HG02798 (cell line): ENCODE results near the gene NUP93.
"Not testable (repeated sequence)": the region's sequence is repeated elsewhere in the genome, so short reads cannot be mapped to it uniquely, and the experiment has no call there.

Source experiments
- ATAC-seq: cut with Tn5 transposase; IDR thresholded peaks from one replicate; pipeline ENCODE4 v1.9.1; 2021; ENCODE audit warnings: mild to moderate bottlenecking; ENCODE audit not compliant: unreplicated experiment, poor library complexity

The NUP93 gene

DNA sequence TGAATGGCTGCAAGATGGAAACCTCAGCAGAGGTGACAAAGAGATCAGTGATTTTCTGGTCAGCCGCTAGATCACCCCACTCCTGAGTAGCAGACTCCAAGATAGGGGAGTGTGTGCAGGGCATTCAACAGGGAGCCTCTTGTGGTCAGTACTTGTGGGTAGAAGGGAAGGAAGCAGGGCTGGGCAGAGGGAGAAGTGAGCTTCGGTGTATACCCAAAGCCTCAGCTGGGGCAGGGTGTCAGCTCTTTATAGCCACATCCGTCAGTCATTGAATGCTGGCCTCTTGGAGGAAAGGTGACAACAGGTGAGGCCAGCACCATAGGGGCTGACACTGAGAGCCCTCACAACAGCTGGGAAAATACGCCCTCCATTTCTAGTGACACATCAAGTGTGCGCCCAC is 132.8 kb downstream of the NUP93 start:
- ATAC-seq, result no peak

DNA sequence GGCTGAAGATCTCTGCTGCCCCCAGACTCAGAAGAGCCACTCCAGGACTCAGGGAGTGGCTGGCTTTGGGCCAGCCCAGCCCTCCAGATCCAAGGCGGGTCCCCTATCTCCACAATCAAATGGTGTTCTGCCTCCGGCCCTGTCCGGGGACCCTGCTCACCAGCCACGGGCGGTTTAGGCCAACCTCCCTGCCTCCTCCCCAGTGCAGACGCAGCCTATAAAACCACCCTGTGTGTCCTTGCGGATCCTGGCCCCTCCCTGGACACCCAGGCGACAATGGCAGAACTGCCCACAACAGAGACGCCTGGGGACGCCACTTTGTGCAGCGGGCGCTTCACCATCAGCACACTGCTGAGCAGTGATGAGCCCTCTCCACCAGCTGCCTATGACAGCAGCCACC is 135.0 kb downstream of the NUP93 start, which contains the start of gene SLC12A3:
Gene SLC12A3, plus strand, starts transcription at position 248 of the 400 bp plus-strand sequence. Its CDS starts 29 bp downstream, at position 277.
- no peak for ATAC-seq

DNA sequence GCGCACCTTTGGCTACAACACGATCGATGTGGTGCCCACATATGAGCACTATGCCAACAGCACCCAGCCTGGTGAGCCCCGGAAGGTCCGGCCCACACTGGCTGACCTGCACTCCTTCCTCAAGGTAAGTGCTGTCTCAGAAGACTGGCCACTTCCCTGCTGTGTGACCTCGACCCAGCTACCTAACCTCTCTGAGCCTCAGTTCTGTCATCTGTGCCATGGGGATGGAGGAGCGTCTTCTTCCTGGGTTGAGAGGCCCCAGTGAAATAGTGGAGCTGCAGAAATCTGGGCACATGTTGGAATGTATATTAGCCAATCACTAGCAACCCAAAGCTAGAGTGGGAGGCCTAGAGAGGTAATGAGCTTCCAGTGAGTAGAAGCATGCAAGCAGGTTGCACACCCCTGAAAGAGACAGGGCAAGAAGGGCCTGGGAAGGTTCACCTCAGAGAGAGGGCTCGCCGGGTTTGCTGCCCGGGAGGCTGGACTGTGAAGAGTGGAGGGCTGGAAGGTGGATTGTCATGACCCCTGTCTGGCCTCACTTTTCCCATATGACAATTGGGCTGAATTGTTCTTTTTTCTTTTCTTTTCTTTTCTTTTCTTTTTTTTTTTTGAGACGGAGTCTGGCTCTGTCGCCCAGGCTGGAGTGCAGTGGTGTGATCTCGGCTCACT is 135.6 kb downstream of the NUP93 start:
- ATAC-seq, result no peak

DNA sequence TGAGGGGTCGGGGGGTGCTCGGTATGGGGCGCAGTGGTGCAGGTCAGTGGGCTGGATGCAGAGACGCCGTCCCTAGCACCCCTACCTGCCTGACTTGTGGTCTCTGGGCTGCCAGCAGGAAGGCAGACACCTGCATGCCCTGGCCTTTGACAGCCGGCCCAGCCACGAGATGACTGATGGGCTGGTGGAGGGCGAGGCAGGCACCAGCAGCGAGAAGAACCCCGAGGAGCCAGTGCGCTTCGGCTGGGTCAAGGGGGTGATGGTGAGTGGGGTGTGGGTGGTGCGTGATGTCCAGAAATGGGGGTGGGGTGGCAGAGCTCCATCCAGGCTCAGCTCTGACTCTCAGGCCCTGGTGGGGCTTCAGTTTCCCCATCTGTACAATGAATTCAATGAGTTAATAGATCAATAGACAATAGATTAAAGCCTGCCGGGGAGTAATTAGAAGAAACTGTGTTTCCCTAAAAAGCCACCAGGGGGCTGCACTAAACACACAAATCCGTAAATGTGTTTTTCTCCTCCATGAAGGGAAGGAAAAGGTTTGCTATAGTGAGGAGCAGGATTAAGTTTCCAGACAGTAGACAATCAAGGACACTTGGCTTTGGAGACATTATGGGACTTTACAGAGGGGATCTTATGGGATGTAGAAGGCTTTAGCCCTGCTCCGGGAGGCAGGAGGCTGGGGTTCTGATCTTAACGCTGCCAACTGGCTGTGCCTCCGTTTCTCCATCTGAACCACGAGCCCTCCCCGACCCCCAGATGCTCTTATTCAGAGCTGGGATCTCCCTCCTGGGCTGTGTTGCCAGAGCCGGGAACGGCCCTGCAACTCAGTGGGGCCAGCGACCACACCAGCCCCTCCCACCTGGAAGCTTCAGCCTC is 137.3 kb downstream of the NUP93 start:
- no peak for ATAC-seq

DNA sequence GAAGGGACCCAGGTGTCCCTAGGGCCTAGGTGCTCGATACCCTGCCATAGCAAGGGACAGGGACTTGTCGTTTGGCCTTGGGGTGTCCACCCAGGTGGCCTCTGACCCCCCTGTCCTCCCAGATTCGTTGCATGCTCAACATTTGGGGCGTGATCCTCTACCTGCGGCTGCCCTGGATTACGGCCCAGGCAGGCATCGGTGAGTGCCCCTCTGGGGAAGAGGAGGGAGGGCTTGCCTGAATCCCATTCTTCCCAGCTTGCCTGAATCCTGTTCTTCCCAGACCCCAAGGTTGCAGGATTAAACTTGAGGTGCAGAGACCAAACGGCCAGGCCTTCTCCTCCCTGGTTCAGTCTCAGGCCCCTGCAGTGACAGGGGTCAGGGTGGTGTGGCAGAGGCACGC is 138.2 kb downstream of the NUP93 start:
- no peak for ATAC-seq

DNA sequence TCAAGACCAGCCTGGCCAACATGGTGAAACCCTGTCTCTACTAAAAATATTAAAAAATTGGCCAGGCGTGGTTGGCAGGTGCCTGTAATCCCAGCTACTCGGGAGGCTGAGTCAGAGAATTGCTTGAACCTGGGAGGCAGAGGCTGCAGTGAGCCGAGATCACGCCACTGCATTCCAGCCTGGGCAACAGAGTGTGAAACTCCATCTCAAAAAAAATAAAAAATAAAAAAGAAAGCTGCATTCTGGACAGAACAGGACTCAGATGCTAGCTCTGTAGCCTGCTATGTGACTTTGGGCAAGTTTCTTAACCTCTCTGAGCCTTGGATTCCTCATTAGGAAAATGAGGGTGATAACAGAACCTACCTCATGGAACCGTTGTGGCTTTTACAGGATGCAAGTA is 138.8 kb downstream of the NUP93 start:
- ATAC-seq, result not testable (repeated sequence)

DNA sequence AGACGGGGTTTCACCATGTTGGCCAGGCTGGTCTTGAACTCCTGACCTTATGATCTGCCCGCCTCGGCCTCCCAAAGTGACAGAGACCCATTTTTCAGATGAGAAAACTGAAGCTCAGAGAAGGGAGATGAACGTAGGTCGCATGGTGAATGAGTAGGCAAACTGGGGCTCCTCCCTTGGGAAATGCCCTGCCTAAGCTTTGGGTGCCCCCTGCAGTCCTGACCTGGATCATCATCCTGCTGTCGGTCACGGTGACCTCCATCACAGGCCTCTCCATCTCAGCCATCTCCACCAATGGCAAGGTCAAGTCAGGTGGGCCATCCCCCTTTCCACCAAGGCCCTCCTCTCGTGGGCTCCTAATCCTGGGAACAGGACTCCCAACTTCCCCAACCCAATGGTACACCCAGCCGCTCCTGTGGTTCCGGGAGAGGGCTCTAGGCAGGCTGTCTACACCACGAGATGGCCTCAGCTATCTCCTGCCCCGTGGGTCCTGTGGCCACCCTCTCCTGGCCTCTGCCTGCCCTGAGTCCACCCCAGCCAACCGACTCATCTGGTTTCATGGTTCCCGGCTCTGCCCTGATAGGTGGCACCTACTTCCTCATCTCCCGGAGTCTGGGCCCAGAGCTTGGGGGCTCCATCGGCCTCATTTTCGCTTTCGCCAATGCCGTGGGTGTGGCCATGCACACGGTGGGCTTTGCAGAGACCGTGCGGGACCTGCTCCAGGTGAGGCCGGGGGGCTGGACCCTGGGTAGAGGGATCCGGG is 139.8 kb downstream of the NUP93 start:
- ATAC-seq, result peak; percentile 34

DNA sequence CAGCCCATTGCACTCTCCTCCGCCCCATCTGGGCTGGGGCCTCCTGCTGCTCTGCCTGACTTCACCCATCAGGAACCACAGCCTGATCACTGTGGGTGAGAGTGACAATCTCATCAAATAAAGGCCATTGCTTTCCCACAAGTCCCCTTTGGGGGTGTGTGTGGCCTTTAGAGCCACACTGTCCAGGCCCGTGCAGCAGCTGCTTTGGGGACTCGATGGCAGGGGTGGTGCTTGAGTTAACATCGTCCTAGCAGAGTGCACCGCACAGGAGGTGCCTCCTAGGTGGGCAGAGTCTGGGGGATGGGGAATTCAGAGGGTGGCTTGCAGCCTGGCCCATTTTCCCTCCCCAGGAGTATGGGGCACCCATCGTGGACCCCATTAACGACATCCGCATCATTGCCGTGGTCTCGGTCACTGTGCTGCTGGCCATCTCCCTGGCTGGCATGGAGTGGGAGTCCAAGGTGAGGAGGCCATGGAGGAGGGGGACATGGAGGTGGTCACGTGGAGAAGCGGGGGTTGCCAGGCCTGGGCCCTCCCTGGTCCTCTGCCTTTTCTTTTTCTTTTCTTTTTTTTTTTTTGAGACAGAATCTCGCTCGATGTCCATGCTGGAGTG is 140.5 kb downstream of the NUP93 start:
- peak; percentile 13 for ATAC-seq

DNA sequence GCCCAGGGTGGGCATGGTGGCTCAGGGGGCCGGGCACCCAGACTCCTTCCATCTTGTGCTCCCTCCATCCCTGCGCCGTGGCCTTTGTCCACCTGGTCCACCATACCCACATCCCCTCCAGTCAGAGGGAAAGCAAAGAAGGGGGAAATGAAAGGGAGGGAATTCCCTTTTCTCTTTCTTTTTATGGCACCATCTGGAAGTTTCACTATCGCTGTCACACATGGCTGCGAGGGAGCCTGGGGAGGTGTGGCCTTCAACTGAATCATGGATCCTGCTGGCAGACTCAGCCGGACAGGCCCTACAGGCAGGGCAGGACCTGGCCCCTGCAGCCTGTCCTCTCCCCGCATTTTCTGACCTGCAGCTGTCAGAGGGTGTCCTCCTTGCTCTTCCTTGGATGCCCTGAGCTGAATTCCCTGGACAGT is 141.3 kb downstream of the NUP93 start:
- ATAC-seq, result no peak

DNA sequence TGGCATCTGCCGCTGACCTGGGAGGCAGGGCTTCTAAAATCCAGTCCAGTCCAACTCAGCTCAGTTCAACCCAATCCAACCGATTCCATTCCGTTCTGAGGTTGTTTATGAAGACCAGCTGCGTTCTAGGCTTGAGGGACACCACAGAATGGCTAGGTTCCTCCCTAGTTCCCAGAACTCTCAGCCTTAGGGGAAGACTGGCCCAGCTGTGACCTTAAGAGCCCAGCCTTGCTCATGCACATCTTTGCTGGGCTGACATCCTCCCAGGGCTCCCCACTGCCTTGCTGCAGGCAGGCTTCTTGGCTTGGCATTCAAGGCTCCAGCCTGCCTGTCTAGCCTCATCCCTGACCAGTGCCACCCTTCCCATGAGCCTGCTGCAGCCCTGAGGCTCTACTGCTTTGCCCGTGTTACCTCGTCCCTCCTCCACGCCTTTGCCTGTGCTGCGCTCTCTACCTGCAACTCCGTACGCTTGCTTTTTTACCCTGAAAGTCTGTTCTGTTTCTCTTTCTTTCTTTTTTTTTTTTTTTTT is 143.0 kb downstream of the NUP93 start:
- no peak for ATAC-seq

DNA sequence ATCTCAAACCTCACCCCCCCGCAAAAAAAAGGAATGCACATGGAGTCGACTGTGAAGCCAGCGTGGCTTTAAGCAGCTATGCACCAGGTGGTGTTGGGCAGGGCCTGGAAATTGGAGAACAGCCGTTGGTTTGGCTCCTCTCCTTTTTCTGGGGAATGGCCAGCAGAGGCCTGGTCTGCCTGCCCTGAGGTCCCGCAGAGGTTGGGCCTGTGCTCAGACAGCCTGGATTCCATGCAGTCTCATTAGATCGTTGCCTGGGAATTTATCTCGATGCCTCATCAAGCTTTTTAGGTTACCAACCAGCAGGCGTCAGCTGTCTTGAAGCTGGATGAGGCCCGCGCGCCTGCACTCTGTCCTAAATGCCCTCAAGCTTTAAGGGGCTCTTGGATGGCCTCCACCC is 144.9 kb downstream of the NUP93 start:
- no peak for ATAC-seq

DNA sequence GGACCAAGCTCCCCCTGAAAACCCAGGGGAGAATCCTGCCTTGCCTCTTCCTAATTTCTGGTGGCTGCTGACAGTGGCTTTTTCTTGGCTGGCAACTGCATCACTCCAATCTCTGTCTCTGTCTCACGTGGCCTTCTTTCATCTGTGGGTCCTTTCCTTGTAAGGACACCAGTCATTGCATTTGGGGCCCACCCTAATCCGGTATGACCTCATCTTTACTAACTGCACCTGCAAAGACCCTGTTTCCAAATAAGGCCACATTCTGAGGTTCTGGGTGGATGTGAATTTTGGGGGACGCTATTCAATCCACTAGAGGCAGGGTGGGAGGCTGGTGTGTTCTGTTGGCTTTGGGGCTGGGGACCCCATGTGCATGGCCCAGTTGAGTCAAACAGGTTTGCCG is 146.1 kb downstream of the NUP93 start:
- ATAC-seq, result no peak

DNA sequence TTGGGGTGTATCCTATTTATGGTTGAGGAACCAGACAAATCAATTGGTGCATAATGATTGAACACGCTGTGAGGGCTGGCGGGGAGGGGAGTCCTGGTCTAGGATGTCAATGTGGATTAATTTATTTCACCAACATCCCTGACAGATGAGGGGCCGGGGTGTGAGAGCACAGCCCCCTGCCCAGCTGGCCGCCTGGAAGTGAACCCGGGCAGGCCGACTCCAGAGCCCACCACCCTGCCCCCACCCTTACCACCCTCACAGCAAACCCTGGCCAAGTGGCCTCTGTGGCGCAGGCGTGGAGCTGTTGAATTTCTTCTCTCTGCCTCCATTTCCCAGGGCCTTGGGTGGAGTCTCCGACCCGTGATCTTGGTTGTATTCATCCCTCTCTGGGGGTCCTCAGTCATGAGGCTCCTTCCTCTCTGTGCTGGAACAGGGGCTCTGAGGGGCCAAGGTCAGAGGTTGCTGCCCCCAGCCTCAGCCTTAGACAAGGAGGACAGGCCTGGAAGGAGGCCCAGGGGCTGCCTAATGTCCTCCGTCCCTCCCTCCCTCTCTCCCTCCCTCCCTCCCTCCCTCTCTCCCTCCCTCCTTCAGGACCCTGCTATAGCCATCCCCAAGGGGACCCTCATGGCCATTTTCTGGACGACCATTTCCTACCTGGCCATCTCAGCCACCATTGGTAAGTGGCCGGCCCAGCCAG is 147.7 kb downstream of the NUP93 start:
- ATAC-seq, result no peak

DNA sequence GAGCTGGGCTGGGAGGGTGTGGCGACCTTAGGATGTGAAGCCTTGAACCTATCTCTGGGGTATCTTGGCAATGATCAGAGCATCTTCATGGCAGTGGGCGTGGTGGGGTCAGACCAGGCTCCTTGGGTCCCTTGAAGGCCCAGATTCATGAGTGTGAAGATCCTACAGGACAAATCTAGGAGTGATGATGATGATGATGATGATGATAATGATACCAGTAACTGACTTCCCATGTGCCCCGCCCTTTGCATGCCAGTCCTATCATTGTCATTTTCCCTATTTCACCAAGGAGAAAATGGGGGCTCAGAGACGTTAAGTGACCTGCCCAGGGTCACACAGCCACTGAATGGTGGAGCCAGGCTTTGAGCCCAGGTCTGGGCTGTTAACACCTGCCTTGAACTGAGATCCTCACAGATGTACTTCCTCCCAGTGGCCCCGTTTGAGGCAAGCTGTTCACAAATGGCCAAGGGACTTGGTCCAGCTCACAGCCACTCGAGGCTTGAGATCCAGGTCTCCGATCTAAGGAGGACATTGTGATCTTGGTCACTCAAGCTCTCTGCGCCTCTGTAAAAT is 148.4 kb downstream of the NUP93 start:
- ATAC-seq, result no peak

DNA sequence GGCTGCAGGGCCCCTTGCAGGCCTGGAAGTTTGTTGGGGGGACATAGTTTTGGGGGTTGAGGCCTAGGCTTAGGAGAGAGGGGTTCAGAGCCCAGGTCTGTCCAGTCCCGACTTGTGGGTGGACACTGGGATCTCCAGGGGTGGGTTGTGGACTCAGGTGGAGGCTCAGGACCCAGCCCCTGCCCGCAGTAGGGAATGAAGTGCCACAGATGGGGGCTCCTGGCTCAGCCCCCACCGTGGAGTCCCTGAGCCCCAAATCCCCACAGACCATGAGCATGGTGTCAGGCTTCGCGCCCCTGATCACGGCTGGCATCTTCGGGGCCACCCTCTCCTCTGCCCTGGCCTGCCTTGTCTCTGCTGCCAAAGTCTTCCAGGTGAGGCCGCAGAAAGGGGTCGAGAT is 149.3 kb downstream of the NUP93 start:
- no peak for ATAC-seq

DNA sequence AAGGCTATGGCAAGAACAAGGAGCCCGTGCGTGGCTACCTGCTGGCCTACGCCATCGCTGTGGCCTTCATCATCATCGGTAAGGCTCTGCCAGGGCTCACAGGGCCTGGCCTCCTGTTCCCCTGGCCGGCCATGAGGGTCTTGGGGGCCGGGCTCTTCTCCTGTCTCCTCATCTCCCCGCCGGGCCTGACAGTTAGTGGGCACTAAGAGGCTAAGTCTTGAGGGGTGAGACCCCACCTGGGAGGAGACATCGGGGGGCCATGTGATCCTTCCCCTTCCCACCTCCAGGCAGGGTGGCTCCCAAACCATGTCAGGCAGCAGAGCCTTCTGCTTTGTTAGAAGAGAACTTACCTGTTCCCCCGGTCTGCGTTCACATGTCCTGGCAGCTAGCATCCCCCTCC is 150.2 kb downstream of the NUP93 start:
- no peak for ATAC-seq

DNA sequence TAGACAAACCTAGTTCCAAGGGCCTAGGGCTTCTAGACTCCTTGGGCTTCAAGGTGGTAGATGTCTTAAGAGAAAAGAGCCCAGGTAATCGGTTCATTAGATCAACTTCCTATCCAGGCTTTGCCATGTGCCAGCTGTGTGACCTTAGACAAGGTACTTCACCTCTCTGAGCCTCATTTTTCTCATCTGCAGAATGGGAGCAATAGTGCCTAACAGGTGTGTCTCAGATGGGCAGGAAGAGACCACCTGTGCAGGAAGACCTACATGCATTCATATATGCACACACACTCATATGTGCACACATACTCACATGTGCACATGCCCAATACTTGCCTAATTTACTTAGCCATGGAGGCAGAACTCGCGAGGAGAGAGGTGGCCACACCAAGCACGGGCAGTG is 150.8 kb downstream of the NUP93 start:
- no peak for ATAC-seq

DNA sequence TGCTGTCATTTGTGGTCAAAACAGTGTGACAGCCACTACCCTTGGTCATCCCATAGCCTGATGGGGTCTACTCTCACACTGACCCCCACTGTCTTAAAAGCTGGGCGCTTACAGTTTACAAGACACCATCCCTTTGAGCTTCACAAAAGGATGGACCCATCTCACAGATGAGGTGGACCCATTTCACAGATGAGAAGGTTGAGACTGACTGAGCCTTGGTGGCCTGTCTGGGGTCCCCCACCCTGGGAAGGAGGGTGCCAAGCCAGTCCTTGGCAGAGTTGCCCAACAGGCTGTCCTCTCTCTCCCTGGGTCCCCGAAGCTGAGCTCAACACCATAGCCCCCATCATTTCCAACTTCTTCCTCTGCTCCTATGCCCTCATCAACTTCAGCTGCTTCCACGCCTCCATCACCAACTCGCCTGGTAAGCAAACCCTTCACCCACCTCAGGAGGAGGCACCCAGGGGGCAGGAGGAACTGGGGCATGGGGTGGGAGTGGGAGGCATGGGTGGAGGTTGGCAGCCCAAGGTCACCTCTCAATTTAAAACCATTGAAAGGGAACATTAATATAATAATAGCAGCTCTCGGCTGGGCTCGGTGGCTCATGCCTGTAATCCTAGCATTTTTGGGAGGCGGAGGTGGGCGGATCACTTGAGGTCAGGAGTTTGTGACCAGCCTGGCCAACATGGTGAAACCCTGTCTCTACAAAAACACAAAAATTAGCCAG is 152.3 kb downstream of the NUP93 start:
- no peak for ATAC-seq

DNA sequence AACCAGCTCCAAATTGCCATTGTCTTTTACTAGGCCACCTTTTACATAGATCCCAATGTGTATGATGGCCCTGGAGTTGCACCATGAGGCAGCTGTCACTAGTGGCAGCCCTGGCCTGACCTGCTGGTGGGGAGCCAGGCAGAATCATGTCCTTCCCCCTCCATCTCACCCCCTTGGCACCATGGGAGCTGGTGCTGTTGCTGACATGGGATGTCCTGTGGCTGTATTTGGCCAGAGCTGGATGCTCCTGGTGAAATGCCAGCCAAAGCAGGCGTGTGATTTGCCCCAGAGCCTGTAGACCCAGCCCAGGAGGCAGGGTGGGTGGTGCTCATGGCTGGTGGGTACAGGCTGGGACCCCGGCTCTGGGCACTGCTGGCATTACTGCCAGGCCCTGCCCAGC is 153.7 kb downstream of the NUP93 start:
- no peak for ATAC-seq
